ENCODE data around the gene BCAP31. TPM values are rescaled to one million over a fixed set of nuclear protein-coding genes. Genes with fewer than 3 reads are reported as not detected.

BCAP31 gene
- total RNA-seq, 1 experiment from 2014 or later, result 138 TPM

GRCh38 chrX:153674219-153674851 lies 49.9 kb downstream of the BCAP31 start:
- no peak for DNase-seq (ENCODE audit: low read depth)

- no peak for DNase-seq (ENCODE audit: low read depth)
Measured at GRCh38 chrX:153673428-153674218, 50.6 kb downstream of the BCAP31 start, which contains the start of gene PNCK. PNCK (minus strand) TSS chrX:153673813; CDS start chrX:153673076, 737 bp downstream.

- DNase-seq (ENCODE audit: low read depth), result no peak
Measured at GRCh38 chrX:153672531-153673427, 51.4 kb downstream of the BCAP31 start.

GRCh38 chrX:153671589-153672530 lies 52.3 kb downstream of the BCAP31 start:
- no peak for DNase-seq (ENCODE audit: low read depth)

- DNase-seq (ENCODE audit: low read depth), result no peak
Measured at GRCh38 chrX:153670748-153671588, 53.2 kb downstream of the BCAP31 start.

- no peak for DNase-seq (ENCODE audit: low read depth)
Measured at GRCh38 chrX:153669901-153670731, 54.1 kb downstream of the BCAP31 start.

GRCh38 chrX:153669174-153669890 lies 54.9 kb downstream of the BCAP31 start:
- no peak for DNase-seq (ENCODE audit: low read depth)

GRCh38 chrX:153668423-153669173 lies 55.6 kb downstream of the BCAP31 start:
- no peak for DNase-seq (ENCODE audit: low read depth)

GRCh38 chrX:153667956-153668396 lies 56.2 kb downstream of the BCAP31 start:
- DNase-seq (ENCODE audit: low read depth), result peak; percentile 54

GRCh38 chrX:153667281-153667955 lies 56.8 kb downstream of the BCAP31 start:
- no peak for DNase-seq (ENCODE audit: low read depth)

GRCh38 chrX:153665726-153666306 lies 58.4 kb downstream of the BCAP31 start:
- DNase-seq (ENCODE audit: low read depth), result no peak

GRCh38 chrX:153662266-153662665 lies 61.9 kb downstream of the BCAP31 start:
- DNase-seq (ENCODE audit: low read depth), result no peak

- no peak for DNase-seq (ENCODE audit: low read depth)
Measured at GRCh38 chrX:153659268-153659667, 64.9 kb downstream of the BCAP31 start.

- DNase-seq (ENCODE audit: low read depth), result no peak
Measured at GRCh38 chrX:153657161-153657560, 67.0 kb downstream of the BCAP31 start.

- DNase-seq (ENCODE audit: low read depth), result no peak
Measured at GRCh38 chrX:153653556-153653955, 70.6 kb downstream of the BCAP31 start.

GRCh38 chrX:153651540-153652079 lies 72.6 kb downstream of the BCAP31 start:
- no peak for DNase-seq (ENCODE audit: low read depth)

Measured in LHCN-M2 (cell line).